Germinal center (tissue), 1 donor: ENCODE measurements around the gene TM9SF4.
A peak's percentile ranks its signal among the peaks of the same experiment; 100 is the strongest.

Source experiments
- DNase-seq: peaks from one replicate; pipeline ENCODE4 v3.0.0; 2012; ENCODE audit warnings: mixed read lengths, low spot score

TM9SF4 gene, protein sequence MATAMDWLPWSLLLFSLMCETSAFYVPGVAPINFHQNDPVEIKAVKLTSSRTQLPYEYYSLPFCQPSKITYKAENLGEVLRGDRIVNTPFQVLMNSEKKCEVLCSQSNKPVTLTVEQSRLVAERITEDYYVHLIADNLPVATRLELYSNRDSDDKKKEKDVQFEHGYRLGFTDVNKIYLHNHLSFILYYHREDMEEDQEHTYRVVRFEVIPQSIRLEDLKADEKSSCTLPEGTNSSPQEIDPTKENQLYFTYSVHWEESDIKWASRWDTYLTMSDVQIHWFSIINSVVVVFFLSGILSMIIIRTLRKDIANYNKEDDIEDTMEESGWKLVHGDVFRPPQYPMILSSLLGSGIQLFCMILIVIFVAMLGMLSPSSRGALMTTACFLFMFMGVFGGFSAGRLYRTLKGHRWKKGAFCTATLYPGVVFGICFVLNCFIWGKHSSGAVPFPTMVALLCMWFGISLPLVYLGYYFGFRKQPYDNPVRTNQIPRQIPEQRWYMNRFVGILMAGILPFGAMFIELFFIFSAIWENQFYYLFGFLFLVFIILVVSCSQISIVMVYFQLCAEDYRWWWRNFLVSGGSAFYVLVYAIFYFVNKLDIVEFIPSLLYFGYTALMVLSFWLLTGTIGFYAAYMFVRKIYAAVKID

DNA sequence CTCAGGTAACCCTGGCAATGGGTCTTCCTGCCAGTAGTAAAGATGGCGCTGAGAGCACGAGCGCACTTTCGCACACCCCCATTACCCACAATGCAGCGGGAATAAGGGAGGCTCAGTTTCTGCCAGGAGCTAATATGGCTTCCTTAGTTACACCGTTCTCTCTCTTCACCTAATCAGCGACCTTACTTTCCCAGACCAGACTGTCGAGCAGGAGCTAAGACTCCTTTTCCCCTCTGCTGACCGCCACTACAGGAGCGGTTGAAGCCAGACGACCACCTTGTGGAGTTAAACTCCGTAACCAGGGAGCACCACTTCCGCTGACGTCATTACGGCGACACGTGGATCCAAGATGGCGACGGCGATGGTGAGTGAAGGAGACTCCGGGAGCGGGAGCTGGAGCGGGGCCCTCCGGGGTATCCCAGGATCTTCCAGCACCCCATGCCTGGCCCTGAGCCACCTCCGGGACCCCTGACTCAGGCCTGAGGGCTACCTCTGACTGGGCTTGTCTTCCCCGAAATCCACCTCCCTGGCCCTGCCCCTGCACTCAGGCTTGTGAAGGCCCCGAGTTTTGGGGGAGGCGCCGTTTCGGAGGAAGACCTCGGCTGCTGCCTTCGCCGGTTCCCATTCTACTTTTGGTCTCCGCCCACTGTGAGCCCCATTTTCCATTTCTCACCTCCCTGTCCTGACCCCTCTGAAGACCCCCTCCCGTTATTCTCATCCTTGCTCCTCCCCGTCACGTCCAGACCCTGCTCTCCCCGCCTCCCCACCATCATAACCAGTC lies at the start of gene TM9SF4:
Gene TM9SF4 (plus strand): TSS at position 323 of the 781 bp plus-strand sequence. CDS start 27 bp downstream, at position 350.
- peak; percentile 89 for DNase-seq

DNA sequence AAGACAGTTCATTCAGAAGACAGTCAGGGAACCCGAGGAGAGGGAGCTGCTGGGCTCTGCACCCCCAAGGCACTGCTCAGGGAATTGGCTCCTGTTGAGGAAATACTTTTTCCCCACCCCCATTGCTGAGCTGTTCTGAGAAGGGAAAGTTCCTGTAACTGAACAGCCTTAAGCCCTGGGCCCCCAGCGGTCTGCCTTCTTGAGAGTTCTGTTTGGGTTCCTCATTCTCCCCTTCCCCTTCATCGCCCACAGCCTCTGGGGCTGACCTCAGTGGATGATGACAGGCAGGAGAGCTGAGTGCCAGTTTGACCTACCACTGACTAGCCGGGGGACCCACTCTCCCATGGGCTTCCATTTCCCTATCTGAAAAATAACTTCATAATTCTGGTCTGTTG lies 46.7 kb upstream of the TM9SF4 start:
- no peak for DNase-seq

DNA sequence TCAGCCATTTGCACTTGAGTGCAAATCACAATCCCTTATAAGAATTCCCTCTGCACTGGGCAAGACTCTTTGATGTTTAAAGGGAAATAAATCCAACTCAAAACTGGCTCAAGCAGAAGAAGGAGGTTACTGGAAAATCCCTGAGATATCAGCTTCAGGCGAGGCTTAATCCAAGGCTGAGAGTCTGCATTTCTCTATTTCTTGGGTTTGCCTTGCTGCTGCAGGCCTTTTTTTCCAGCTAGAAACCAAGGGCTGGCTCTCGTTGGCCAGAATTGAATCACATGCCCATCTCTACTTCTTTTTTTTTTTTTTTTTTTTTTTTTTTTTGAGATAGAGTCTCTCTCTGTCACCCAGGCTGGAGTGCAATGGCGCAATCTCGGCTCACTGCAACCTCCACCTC lies 45.8 kb upstream of the TM9SF4 start:
- DNase-seq = no peak

DNA sequence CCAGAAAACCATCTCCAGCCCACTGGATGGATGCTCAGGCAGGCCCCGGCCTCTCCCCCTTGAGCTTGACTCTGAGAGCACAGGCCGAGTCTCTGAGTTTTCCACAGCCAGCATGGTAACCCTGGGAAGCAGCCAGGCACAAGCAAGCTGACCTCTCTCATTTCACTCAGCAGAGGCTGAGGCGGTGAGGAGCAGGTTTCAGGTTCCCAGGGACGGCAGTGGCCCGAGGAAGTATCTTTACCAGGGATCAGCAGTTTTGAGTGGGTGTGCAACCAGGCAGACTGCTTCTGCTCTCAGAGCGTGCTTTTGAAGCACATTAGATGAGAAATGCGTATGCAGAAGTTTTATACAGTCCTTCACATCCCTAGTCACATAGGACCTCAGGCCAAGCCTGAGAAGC lies 44.8 kb upstream of the TM9SF4 start:
- DNase-seq = no peak

GRCh38 chr20:32067234-32067821 lies 42.2 kb upstream of the TM9SF4 start:
- DNase-seq = no peak

DNA sequence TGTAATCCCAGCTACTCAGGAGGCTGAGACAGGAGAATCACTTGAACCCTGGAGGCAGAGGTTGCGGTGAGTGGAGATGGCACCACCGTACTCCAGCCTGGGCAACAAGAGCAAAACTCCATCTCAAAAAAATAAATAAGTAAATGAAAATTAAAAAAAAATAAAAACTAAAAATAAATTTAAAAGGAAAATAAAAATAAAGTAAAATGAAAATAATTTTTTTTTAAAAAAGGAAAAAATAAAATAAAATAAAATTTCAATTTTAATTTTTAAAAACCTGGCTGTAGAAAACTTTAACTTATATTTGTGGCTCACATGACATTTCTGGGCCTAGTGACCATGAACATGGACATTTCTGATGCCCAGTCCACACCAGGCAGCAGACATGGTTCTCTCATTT lies 41.3 kb upstream of the TM9SF4 start:
- DNase-seq = no peak

- no peak for DNase-seq
Observed at GRCh38 chr20:32069711-32070110, 39.8 kb upstream of the TM9SF4 start.

DNA sequence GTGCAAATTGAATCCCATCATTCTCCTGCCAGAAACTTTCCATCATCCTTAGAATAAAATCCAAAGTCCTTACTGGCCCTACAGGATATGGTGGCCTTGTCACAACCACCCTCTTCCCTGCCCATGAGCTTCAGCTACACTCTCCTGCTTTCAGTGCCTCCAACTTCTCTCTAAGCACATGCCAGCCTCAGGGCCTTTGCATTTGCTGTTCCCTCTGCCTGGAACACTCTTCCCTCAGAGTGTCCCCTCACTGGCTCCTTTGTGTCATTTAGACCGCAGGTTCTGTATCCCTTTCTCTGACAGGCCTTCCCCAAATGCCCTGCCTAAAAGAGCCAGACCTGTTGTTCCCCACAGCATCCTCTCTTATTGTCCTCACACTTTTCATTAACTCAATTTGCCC lies 39.2 kb upstream of the TM9SF4 start:
- no peak for DNase-seq

- no peak for DNase-seq
Observed at GRCh38 chr20:32070690-32071213, 38.8 kb upstream of the TM9SF4 start.

DNA sequence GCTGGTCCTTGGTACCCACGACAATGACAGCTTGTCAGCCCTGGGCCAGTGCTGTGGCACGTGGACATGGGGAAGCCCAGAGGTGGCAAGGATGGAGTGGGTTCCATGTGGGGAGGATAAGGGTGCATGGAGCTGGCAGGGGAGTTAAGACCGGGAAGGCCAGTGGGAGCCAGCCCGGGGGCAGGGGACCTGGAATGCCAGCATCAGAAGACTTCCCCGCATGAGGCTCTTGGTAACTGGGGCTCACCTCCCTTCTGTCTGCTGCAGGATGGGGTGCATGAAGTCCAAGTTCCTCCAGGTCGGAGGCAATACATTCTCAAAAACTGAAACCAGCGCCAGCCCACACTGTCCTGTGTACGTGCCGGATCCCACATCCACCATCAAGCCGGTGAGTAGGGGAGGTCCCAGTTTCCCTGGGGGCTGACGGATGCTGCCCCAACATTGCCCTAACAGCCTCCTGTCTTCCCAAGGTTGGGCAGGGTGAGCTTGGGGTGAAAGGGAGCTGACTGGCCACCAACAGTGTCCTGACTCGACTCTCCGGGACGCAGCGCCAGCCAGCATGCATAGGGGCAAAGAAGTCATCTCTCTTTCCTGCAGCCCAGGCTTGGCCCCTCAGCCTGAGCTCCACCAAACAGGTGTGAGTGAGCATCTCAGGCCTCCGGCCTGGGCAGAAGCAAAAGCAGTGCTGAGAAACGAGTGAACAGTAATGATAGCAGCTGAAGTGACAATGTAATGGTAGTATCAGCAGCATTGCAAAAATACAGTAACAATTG lies 37.9 kb upstream of the TM9SF4 start:
- no peak for DNase-seq

- DNase-seq = no peak
Observed at GRCh38 chr20:32072168-32072750, 37.3 kb upstream of the TM9SF4 start.

DNA sequence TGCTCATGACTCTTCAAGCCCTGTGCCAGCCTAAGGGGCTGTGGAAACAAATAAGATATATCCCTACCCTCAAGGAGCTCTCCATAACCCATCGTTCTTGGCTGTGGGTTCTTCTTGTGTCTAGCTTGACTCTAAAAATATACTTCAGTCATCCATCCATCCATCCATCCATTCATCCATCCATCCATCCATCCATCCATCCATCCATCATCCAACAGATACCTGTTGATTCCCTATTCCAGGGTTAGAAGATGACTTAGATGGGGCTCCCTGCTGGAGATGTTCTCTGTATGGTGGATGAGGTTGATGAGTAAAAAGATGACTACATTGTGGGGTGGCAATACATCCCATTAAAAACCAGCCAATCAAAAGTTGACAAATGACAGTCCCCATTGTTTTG lies 34.0 kb upstream of the TM9SF4 start:
- DNase-seq = no peak

GRCh38 chr20:32077190-32077589 lies 32.3 kb upstream of the TM9SF4 start:
- DNase-seq = no peak

DNA sequence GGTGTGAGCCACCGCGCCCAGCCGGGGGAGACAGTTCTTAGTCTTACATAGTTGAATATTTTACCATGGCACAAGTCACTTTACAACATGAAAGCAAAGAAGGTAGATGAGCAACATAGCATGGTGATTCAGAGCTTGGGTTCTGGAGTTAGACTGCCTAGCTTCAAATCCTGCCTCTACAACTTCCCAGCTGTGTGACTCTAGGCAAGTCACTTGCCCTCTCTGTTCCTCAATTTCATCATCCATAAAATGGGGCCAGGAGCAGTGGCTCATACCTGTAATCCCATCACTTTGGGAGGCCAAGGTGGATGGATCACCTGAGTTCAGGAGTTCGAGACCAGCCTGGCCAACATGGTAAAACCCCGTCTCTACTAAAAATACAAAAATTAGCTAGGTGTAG lies 31.2 kb upstream of the TM9SF4 start:
- no peak for DNase-seq

GRCh38 chr20:32078791-32079190 lies 30.7 kb upstream of the TM9SF4 start:
- no peak for DNase-seq

- no peak for DNase-seq
Observed at GRCh38 chr20:32079655-32080109, 29.8 kb upstream of the TM9SF4 start.

- DNase-seq = no peak
Observed at GRCh38 chr20:32080783-32081182, 28.7 kb upstream of the TM9SF4 start.

DNA sequence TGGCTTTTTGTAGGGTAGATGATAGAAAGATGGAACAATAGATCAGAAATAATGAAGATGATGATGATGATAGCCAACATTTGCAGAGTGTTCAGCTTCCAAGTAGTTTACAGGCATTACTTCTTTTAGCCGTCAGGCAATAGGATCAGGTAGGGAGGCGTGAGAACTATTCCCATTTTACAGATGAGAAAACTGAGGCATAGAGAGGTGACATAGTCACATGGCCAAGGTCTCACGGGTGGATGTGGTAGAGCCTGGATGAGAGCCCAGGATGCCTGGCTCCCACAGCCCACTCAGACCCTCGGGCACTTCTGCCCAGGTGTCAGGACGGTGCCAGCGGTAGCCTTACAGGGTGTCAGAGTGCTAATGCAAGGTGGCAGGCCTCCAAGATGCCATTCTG lies 26.0 kb upstream of the TM9SF4 start:
- no peak for DNase-seq

GRCh38 chr20:32087070-32087469 lies 22.4 kb upstream of the TM9SF4 start:
- no peak for DNase-seq

GRCh38 chr20:32088759-32089158 lies 20.8 kb upstream of the TM9SF4 start:
- no peak for DNase-seq
